GF-D8 (cell line): ENCODE results near the gene SRP72.
"Not testable (repeated sequence)": the region's sequence is repeated elsewhere in the genome, so short reads cannot be mapped to it uniquely, and the experiment has no call there.

ENCODE experiments used
- DNase-seq: peaks from one replicate; lab custom pipeline; 2025; lab: John Stamatoyannopoulos, UW

SRP72 gene, protein sequence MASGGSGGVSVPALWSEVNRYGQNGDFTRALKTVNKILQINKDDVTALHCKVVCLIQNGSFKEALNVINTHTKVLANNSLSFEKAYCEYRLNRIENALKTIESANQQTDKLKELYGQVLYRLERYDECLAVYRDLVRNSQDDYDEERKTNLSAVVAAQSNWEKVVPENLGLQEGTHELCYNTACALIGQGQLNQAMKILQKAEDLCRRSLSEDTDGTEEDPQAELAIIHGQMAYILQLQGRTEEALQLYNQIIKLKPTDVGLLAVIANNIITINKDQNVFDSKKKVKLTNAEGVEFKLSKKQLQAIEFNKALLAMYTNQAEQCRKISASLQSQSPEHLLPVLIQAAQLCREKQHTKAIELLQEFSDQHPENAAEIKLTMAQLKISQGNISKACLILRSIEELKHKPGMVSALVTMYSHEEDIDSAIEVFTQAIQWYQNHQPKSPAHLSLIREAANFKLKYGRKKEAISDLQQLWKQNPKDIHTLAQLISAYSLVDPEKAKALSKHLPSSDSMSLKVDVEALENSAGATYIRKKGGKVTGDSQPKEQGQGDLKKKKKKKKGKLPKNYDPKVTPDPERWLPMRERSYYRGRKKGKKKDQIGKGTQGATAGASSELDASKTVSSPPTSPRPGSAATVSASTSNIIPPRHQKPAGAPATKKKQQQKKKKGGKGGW

DNA sequence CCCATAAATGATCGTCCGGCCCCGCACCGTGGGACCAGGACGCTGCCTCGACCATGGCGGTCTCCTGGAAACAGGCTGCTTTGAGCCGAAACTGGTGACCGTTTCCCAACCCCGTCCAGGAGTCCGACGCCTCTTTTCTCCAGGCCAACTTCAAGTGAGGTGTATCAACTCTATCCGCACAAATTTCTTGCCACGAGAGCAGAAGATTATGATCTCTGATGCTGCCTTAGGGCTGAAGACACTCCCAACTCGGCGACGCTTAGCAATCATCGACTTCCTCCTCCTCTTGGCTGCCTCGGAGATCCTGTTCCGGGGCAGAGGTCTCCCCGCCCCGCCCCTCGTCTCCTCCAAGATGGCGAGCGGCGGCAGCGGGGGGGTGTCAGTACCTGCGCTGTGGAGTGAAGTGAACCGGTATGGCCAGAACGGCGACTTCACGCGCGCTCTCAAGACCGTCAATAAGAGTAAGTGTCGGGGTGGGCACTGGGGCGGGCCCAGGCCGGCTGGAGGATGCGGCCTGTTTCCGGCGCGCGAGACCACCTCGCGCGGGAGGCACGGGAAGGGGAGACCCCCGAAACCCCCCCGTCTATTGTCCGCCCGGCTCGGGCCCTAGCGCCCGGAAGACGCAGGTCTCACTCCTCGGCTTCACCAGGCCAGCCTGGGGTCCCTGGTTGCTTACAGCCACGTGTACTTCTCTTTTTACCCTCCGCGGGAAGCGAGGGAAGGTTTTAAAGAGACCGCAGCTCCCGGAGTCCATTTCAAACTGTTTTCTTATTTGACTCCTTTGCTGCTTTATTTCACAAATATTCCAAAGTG, at the start of gene SRP72:
TSS of gene SRP72 (plus strand) at position 334 of the 813 bp plus-strand sequence. CDS start at position 353, 19 bp downstream.
- peak; percentile 78 for DNase-seq

DNA sequence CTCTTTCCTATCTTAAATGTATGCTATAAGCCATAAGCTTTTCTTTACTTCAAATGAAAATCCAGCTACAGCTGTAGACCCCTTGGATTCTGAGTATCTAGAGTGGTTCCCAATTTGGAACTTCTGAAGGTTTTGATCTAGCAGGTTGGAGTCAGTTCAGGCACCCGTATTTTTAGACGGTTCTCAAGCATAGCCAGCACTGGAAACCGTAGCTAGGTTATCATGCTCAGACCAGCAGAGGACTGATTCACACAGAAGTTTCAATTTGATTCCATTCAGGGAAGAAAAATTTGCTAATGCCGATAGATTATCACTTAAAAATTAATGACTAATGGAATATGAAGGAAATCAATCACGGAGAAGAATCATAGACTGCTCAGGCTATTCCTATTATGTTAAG, 43.2 kb upstream of the SRP72 start:
- DNase-seq: no peak

DNA sequence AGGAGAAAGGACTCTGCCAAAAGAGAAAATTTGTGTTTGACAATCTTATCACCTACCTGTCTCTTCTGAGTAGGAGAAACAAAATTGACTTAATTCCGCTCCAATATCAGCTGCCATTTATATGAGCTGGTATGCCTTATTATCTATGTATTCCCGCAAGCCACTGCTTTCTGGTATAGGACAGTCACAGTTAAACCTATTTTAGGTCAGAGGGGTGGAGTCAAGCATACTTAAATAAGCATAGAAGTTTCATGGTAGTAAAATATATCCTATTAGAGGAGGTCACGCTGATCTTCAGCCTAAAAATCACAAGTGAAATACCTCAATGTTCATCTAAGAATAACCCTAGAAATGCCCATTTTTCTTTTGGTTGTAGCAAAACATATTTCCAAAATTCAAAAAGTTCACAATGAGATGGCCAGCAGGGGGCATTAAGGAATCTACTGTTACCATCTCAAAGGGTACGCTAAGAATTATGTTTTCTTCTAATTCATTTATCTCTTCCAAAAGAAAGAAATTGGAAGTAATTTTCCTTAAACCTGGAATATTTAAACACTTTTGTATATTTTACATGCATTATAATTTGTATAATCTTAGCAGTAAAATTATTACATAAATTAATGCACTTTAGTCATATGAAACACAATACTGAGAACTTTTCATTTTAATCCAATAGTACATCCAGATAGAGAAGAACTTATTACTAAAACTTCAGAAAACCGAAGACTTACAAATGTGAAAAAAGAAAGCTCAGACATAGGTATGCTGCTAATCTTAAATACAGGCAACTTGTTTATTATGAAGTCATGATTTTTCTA, 42.5 kb upstream of the SRP72 start:
- no peak for DNase-seq

DNA sequence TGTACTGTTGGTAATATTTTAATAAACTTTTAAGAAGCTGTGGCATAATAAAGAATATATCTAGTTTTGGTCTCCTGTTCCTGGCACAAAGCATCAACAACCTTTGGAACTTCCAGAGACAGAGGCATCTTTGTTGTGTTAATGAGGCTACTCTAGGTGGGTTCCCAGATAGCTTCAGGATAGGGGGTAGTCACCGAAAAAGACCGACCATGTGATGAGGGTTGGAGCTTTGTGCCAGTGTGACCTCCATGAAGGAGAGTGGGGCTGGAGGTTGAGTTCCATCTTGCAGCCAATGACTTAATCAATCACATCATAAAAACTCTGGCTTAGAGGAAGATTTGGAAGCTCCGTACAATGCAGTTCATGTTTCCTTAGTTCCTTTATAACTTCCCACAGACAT, 41.9 kb upstream of the SRP72 start:
- no peak for DNase-seq

DNA sequence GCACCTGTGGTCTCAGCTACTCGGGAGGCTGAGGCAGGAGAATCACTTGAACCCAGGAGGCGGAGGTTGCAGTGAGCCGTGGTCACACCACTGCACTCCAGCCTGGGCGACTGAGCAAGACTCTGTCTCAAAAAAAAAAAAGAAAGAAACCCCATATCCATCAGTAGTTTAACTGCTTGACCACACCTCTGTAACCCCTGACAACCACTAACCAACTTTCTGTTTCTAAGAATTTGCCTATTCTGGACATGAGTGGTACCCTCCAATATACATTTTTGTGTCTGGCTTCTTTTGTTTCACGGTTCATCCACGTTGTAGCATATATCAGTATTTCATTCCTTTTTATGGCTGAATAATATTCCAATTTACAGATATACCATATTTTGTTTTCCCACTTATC, 41.1 kb upstream of the SRP72 start:
- DNase-seq: no peak

DNA sequence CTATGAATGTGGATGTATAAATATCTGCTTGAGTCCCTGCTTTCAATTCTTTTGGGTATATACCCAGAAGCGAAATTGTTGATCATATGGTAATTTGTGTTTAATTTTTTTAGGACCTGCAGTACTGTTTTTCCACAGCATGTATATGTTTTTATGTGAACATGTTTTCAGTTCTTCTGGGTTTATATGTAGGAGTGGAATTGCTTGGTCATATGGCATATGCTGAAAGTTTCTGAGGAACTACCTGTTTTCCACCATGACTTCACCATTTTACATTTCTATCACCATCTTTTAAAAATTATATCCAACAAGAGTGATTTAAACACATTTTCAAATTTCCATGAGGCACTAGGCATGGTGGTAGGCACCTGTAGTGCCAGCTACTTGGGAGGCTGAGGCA, 40.2 kb upstream of the SRP72 start:
- DNase-seq: no peak

DNA sequence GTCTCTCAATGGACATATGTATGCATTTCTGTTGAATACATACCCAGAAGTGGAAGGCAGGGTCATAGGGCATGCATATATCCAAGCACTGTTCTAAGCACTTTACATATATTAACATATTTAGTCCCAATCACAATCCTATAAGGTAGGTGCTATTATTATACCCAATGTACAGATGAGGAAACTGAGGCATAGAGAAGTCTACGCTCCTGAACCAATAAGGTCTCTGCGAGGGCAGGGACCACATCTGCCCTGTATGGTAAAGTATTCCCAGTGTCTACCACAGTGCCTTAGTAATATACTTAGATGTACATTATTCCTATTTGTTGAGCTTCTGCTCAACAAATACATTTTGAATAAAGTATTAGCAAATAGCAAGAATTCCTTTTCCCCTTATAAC, 37.2 kb upstream of the SRP72 start:
- DNase-seq: no peak

DNA sequence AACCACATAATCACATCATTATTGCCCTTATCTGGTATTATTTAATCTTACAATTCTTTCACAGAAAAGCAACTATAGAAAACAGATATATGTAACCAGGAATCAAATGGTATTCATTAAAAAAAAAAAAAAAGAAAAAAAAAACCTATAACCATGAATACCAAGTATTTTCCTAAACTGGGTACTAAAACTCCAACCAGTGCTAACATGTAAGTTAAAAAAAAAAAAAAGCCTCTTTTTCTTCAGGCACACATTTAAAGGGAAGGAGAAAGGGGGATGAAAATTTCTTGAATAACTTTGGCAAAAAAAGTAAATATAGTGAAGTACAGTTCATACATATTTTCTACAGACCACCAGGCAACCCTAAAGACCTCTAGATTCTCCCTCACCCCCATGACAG, 34.1 kb upstream of the SRP72 start:
- DNase-seq: no peak

DNA sequence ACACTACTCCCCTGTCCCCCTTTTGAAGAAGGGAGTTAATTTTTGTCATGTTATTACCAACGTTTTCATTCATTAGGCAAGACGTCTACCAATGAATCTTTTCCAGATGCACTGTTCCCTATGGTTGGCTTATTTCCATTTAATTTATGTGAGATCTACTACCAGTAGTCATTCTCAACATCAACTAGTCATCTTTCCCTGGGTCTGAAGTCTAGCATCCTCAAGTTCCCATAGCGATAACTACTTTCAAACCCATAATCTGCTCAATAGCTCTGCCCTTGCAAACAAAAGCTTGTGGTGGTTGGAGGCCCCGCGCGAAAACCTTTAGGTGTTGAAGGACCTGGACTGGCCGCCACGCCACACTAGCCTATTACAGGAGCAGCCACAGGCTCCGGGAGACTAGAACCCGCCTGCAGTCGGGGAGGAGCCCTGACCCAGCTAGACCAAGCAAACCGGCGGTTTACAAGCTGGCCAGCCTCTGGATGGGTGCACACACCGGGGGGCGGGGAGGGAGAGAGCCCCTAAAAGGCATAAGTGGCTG, 32.7 kb upstream of the SRP72 start:
- DNase-seq: peak; percentile 30

DNA sequence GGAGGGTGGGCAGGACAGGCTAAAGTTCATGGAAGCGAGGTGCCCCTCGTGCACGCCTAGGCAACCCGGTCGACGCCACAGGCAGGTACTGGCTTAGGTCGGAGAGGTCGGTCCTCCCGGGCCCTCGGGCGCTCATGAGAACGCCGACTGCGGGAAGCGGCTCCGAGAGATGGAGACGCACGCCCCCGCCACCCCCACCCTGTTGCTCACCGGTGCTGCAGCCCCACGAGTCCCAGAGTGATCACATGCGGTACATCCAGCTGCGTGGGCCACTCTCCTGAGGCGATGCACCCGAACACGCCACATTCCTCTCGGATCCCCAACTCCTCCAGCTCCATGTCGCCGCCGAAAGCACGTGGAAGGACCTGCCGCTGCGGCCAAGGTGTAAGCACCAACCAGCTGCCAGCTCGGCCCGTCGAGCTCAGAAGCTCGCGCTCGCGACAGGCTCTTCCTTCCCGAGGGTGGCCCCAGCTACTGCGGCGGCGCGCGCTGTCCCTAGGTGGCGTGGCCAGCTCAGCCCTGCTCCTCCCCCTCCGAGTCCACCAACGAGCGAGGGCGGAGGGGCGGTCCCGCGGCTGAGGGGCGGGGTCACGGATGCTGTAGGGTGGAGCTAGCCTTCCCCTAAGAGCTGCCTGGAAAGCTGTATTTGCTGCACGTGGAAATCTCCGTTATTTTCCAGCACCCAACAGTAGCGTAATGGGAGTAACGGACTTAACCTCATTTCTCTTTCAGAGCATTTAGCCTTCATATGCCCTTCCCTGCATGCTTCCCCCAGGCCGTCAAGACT, 32.1 kb upstream of the SRP72 start, which contains the start of gene PPAT:
TSS of gene PPAT (minus strand) at position 476 of the 787 bp plus-strand sequence. CDS start at position 338, 138 bp downstream.
- DNase-seq: peak; percentile 91

DNA sequence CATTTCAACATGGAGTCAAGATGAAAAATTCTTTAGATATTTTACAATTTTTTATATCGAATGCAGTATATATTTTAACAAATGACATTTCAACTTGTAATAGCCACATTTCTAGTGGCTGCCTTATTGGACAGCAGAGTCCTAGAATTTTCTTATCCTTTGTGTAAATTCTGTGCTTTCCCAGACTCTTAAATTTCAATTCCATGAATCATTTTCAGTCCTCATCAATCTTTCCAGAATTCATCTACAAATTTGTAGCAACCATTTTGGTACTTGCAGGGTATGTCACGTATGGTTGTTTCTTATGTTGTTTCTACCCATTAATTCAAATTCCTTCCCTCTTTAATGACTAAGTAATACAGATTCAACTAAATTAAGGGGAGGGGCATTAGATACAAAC, 28.7 kb upstream of the SRP72 start:
- no peak for DNase-seq

DNA sequence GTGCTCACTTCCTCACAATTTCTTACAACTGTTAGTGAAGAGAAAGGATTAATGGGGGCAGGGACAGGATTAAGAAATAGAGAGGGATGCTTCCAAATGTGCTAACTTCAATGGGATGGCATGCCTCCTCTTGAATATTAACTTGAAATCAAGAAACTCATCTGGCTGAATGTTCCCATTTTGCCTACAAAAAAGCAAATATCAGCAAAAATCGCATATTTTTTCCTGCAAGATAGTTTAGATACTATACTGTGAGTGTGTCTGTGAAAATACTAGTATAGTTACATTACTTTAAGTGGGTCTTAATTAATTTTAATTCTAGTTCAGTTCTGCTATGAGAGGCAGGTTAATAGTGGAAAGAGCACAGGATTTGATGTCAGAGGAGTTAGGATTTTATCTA, 26.4 kb upstream of the SRP72 start:
- DNase-seq: no peak

DNA sequence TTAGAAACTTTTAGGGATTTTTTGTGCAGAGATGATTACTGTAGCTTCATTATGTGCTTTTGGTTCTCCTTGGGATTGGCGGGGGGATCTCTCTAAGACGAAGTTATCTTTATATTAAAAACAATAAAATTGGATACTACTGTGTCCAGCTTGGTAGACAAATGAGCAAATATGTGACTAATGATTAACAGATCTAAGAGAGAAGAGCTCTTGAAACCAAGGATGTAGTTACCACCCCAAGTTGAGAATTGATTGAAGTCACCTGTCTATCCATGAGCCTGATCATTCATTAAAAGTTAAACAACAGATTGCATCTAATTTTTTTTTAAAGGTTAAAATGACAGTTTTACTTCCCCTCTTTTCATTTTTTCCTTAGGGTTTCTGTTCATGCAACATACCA, 22.7 kb upstream of the SRP72 start:
- DNase-seq: no peak

DNA sequence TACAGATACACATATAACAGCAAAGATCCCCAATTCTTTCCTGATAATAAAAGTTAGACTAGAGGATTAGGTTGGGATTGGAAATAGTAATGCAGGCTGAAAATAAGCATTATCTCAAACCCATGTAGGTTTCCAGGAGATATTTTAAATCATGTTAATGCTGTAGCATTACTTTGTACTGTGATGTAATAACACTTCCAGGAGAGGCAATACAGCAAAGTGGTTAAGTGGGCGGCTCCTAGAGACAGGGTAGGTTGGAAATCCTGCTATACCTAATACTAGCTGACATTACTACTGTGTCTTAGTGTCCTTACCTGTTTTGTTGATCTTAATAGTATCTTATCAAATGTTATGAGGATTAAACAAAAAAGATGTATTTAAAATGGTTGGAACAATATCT, 21.7 kb upstream of the SRP72 start:
- no peak for DNase-seq

DNA sequence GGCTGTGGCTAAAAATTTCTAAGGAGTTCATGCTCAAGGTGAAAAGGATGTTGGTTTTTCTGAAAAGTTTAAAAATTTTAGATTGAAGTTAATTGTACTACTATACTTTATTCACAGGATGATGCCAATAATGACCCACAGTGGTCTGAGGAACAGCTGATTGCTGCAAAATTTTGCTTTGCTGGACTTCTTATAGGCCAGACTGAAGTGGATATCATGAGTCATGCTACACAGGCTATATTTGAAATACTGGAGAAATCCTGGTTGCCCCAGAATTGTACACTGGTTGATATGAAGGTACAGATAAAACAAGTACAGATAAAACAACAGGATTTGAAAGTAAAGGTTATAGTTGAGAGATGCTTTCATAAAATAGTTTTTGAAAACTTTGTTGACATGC, 19.1 kb upstream of the SRP72 start:
- DNase-seq: no peak

DNA sequence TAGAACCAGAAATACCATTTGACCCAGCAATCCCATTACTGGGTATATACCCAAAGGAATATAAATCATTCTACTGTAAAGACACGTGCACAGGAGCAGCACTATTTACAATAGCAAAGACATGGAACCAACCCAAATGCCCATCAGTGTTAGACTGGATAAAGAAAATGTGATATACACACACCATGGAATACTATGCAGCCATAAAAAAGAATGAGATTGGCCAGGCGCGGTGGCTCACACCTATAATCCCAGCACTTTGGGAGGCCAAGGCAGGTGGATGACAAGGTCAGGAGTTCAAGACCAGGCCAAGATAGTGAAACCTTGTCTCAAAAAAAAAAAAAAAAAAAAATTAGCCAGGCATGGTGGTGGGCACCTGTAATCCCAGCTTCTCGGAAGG, 17.9 kb upstream of the SRP72 start:
- not testable (repeated sequence) for DNase-seq

DNA sequence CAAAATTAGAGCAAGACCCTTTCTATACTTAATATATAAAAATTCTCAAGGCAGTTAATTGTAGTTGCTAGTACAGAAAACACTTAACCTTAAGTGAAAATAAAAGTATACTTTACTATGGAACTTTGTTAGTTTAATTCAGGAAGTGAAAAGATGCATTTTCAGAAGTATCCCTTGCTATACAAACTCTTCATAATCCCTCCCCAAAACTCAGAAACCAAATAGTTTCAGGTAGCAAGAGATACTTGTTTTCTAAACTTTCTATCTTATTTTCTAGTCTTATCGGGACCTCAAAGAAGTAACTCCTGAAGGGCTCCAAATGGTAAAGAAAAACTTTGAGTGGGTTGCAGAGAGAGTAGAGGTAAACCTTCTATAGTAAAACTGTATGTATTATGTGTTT, 17.1 kb upstream of the SRP72 start:
- no peak for DNase-seq

DNA sequence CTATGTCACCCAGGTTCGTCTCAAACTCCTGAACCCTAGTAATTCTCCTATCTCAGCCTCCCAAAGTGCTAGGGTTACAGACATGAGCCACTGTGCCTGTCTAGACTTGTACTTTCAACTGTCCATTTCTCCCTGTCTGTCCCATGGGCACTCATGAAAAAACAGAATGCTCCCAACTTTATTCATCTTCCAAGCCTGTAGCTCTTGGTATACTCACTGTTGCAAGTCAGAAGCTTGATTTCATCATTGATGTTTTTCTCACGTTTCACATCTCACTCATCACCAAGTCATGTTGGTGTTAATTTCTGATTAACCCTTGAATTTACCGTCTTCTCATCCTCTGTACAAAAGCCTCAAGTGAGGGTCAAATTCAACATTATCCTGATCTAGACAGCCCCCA, 7.3 kb upstream of the SRP72 start:
- DNase-seq: no peak

DNA sequence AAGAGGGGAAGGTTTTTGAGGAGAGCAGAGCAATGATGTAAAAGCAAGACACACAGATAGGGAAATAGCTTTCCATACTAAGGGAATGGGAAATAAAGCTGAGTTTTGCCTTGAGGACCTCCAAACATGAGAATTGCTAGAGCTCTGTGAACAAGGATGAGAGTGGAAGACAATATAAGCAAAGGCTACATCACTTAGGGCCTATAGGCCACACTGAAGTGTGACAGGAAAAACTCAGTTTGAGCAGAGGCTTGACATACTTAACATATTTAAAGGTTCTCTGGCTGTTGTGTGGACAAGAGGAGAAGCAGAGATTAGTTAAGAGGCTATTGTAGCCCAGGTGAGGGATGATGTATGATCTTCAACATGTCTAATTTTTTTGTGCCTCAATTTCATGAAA, 5.3 kb upstream of the SRP72 start:
- no peak for DNase-seq

DNA sequence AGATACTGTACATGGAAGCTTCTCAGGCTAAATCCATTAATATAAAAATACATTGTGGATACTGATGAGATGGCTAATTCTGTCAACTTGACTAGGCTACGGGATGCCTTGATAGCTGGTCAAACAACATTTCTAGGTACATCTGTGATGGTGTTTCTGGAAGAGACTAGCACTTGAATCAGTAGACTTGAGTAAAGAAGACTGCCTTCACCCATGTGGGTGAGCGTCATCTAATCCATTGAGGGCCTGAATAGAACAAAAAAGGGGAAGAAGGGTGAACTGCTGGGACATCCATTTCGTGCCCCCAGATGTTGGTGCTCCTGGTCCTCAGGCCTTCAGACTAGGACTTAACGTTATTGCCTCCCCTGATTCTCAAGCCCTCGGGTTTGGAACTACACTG, 3.7 kb upstream of the SRP72 start:
- no peak for DNase-seq

DNA sequence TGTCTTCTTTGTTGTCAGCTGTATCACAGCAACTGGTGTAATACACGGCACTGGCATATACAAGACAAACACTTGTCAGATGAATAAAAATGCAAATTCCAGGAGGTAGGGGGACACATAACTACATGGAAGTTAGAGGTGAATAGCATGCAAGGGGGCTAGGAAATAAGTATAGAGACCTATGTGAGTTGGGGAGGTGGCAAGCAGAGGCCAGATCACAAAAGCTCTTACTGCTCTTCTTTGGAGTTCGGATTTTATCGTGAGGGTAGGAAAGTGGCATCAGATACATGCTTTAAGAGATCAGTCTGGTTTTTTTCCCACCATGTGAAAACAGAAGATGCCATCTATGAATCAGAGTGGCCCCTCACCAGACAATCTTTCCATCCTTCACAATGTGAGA, 2.8 kb upstream of the SRP72 start:
- no peak for DNase-seq
